ENCODE data around the gene FARP2.
"Not testable (repeated sequence)": the region's sequence is repeated elsewhere in the genome, so short reads cannot be mapped to it uniquely, and the experiment has no call there.

Gene FARP2

GRCh38 chr2:241364781-241365180, 8.7 kb downstream of the FARP2 start:
- no peak for DNase-seq (ENCODE audit: low read depth)

- no peak for DNase-seq (ENCODE audit: low read depth)
These were observed 10.6 kb downstream of the FARP2 start for GRCh38 chr2:241366678-241367077.

GRCh38 chr2:241368643-241369042, 12.6 kb downstream of the FARP2 start:
- no peak for DNase-seq (ENCODE audit: low read depth)

- no peak for DNase-seq (ENCODE audit: low read depth)
These were observed 16.4 kb downstream of the FARP2 start for GRCh38 chr2:241372361-241372992.

GRCh38 chr2:241373446-241373845, 17.4 kb downstream of the FARP2 start:
- DNase-seq (ENCODE audit: low read depth), result no peak

GRCh38 chr2:241373906-241374305, 17.8 kb downstream of the FARP2 start:
- not testable (repeated sequence) for DNase-seq (ENCODE audit: low read depth)

- no peak for DNase-seq (ENCODE audit: low read depth)
These were observed 19.2 kb downstream of the FARP2 start for GRCh38 chr2:241375300-241375699.

- DNase-seq (ENCODE audit: low read depth), result peak; percentile 48
These were observed 20.7 kb downstream of the FARP2 start for GRCh38 chr2:241376808-241377207.

- DNase-seq (ENCODE audit: low read depth), result peak; percentile 56
These were observed 22.7 kb downstream of the FARP2 start for GRCh38 chr2:241378816-241379215.

GRCh38 chr2:241379481-241380480, 23.7 kb downstream of the FARP2 start:
- DNase-seq (ENCODE audit: low read depth), result peak; percentile 87

GRCh38 chr2:241381872-241382271, 25.8 kb downstream of the FARP2 start:
- DNase-seq (ENCODE audit: low read depth), result no peak

GRCh38 chr2:241385450-241385849, 29.4 kb downstream of the FARP2 start:
- not testable (repeated sequence) for DNase-seq (ENCODE audit: low read depth)

- DNase-seq (ENCODE audit: low read depth), result no peak
These were observed 30.4 kb downstream of the FARP2 start for GRCh38 chr2:241386519-241386918.

GRCh38 chr2:241389697-241390096, 33.6 kb downstream of the FARP2 start:
- no peak for DNase-seq (ENCODE audit: low read depth)

GRCh38 chr2:241390301-241391206, 34.5 kb downstream of the FARP2 start:
- no peak for DNase-seq (ENCODE audit: low read depth)

- DNase-seq (ENCODE audit: low read depth), result peak; percentile 75
These were observed 36.0 kb downstream of the FARP2 start for GRCh38 chr2:241391892-241392665.

GRCh38 chr2:241392753-241393152, 36.7 kb downstream of the FARP2 start:
- DNase-seq (ENCODE audit: low read depth), result not testable (repeated sequence)

GRCh38 chr2:241393524-241394196, 37.6 kb downstream of the FARP2 start:
- DNase-seq (ENCODE audit: low read depth), result no peak

GRCh38 chr2:241396809-241397208, 40.7 kb downstream of the FARP2 start:
- not testable (repeated sequence) for DNase-seq (ENCODE audit: low read depth)

Measured in EH (cell line).